PC-9 (cell line): ENCODE measurements around the gene XPO5.

ENCODE experiments used
- CTCF ChIP-seq: fragments of 200-600 bp; sonication (generic); conservative IDR thresholded peaks from 2 replicates; pipeline ENCODE4 v1.6.1; 2017; ENCODE audit warnings: mixed run types, antibody characterized with exemption, mild to moderate bottlenecking, moderate library complexity
- EZH2 ChIP-seq: fragments of 200-600 bp; sonication (generic); IDR thresholded peaks from 2 replicates; pipeline ENCODE4 v1.8.0; 2017; ENCODE audit warnings: antibody characterized with exemption, low read depth

- no peak for TF ChIP-seq CTCF
- TF ChIP-seq EZH2, result no peak
Measured at GRCh38 chr6:43489277-43490072, 86.4 kb downstream of the XPO5 start.
